ENCODE results near the gene PHKG1.

DNA sequence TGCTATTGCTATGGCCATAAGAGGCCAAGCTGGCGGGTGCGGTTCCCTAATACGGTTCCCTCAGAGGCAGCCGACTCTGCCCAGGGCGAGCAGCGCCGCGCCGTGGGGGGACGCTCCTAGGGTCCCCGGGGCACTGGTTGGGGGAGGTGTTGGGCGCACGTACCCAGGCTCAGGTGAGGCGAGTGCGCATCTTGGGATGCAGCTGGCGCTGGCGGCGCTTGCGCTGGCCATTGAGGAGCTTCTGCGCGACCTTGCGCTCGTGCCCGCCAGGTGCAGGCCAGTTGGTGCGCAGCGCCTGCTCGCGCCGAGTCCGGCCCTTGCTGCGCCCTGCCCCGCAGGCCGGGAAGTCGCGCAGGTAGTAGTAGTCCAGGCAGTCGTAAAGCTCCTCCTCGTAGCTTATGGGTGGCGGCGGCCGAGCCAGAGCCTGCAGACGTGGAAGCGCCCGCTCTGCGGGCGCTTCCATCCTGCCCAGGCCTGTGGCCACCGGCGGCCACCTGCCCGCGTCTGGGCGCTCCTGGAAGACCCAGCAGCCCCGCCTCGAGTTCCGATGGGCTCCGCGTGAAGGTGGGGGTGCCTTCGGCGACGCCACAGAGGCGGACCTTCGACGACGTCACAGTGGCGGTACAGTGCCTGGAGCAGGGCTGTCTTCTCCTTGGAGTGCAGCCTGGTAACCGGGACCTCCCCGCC is 23.2 kb upstream of the PHKG1 start, which contains the start of gene NUPR2:
- TF ChIP-seq, protein P1, sequence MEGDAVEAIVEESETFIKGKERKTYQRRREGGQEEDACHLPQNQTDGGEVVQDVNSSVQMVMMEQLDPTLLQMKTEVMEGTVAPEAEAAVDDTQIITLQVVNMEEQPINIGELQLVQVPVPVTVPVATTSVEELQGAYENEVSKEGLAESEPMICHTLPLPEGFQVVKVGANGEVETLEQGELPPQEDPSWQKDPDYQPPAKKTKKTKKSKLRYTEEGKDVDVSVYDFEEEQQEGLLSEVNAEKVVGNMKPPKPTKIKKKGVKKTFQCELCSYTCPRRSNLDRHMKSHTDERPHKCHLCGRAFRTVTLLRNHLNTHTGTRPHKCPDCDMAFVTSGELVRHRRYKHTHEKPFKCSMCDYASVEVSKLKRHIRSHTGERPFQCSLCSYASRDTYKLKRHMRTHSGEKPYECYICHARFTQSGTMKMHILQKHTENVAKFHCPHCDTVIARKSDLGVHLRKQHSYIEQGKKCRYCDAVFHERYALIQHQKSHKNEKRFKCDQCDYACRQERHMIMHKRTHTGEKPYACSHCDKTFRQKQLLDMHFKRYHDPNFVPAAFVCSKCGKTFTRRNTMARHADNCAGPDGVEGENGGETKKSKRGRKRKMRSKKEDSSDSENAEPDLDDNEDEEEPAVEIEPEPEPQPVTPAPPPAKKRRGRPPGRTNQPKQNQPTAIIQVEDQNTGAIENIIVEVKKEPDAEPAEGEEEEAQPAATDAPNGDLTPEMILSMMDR (IDR thresholded peaks at IDR 0.05; ENCODE audit: low read length): no peak
- TF ChIP-seq EZH2 (IDR thresholded peaks at IDR 0.05; ENCODE audit: borderline replicate concordance, low read length): no peak
